Pancreas (tissue), 10 donors: ENCODE results near the gene C3orf38. TPM values are rescaled to one million over a fixed set of nuclear protein-coding genes. Genes with fewer than 3 reads are reported as not detected.

Experiments used
- ATAC-seq, 4 donors: fragments of 200-7000 bp; cut with Tn5 transposase; one replicate each; pipeline versions ENCODE4 v1.8.0 to v1.9.1; 2020; ENCODE audit warnings: mild to moderate bottlenecking in 4 of 4, moderate library complexity in 4 of 4
- DNase-seq, 6 donors: peaks; one replicate each; pipeline ENCODE4 v3.0.0-alpha.2; 2020
- FAIRE-seq: peaks from 2 replicates; lab custom pipeline; 2012; peaks lifted over from hg19 to GRCh38; lab: Jason Lieb, UNC
- H3K27ac ChIP-seq, 4 donors: fragments of 200-600 bp; sonication (generic); 1 replicate in 3 of 4; 2 replicates in 1 of 4; pipeline versions ENCODE4 v1.5.0 to v1.8.0; 2020
- H3K27me3 ChIP-seq, 4 donors: fragments of 200-600 bp; one replicate each; pipeline ENCODE4 v1.8.0; 2021
- H3K36me3 ChIP-seq, 3 donors: fragments of 200-600 bp; sonication (generic) in 1 of 3; one replicate each; pipeline versions ENCODE4 v1.5.0 to v1.8.0; 2020 to 2021
- H3K4me1 ChIP-seq, 3 donors: fragments of 200-600 bp; one replicate each; pipeline ENCODE4 v1.8.0; 2021
- H3K4me3 ChIP-seq, 4 donors: fragments of 200-600 bp; sonication (generic) in 2 of 4; one replicate each; pipeline versions ENCODE4 v1.5.0 to v1.8.0; 2020 to 2021
- H3K9me3 ChIP-seq, 4 donors: fragments of 200-600 bp; one replicate each; pipeline ENCODE4 v1.8.0; 2021
- CTCF ChIP-seq, 4 donors: fragments of 200-600 bp; sonication (generic) in 3 of 4; IDR thresholded peaks; one replicate each; pipeline versions ENCODE4 v1.5.0 to v1.8.0; 2021; ENCODE audit warnings: antibody characterized with exemption in 4 of 4
- WGBS, 2 donors: extraction: QIAGEN DNeasy Blood & Tissue Kit; methylation state at CpG; one replicate each; pipeline ENCODE4 v1.1.7; 2013; 5-methylcytosine and 5-hydroxymethylcytosine counted together
- intact Hi-C, 3 donors: fragments of 100-400 bp; cut with DNase I; formaldehyde crosslinking; loops; one replicate each; pipeline versions ENCODE4 v1.11.1 to v1.14.2; 2022
- polyA plus RNA-seq, 2 donors: library from polyadenylated mRNA; stranded (reverse); fragments of 200-250 nt; gene quantifications; one replicate each; pipeline ENCODE4 v1.2.3, GENCODE V29; 2013
- total RNA-seq, 6 donors: library from RNA; stranded (reverse); fragmentation: NEBNext Ultra II Directional in 4 of 6; extraction: Animal tissue kit (Norgen Biotek cat#: 25700) in 4 of 6; gene quantifications; one replicate each; pipeline versions ENCODE4 v1.2.1 to v1.2.4, GENCODE V29; 2021 to 2023
- donor health status: healthy with polysubstance abuse.
- donor health status: DM: no; HTN: no; CAD: no; lungs with moderate emphysema.
- donor health status: DM: no; HTN: no; CAD: no.
- donor health status: control.
- donor health status: control.
- donor health status: Bipolar disorder and iron deficiency.
- donor health status: DM: yes; HTN: yes; CAD: no.
- donor health status: DM: no; HTN: no; CAD: no.
- donor health status: DM: no; HTN: no; CAD: no.
- donor health status: DM: yes; HTN: yes; CAD: no.

C3orf38 gene
- 10 to 100 TPM in 2 of 6 donors, 1 to 10 TPM in 4; 6.6 to 11.6 (median 8.4) TPM for total RNA-seq
- polyA plus RNA-seq: 1 to 10 TPM; 2.7 to 4.3 TPM

DNA sequence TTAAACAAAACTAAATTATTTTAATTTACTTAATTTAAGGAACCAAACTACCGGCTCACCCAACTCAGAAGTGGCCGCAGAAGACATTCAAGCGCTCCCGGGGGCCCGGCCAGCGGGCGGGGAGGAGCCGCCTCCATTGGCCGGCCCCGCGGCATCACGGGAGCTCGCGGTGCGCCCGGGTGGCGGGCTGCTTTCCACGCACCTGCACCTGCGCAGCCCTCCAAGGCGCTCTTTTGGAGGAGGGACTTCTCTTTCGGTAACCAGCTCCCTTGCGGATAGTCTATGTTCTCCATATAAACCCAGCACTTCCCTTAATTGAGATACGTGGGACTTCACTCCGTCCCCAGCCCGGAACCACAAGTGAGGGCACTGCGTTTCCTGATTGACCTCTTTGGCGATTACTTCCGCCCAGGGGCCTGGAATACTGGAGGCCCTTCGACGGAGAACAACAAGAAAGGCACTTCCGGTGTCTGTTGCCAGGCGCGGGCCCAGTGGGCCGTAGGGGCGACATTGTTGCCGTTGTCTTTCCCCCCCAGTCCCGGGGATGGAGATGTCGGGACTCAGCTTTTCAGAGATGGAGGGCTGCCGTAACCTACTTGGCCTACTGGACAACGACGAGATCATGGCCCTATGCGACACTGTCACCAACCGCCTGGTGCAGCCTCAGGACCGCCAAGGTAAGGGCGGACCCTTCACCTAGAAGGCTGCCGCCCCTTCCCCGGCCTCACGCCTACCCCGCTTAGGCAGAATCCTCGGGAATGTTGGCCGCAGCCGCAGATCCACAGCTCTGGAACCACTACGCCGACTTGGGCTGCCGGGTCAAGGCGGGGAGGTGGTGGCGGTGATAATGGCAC is at the start of gene C3orf38:
TSS of gene C3orf38 (plus strand) at position 451 of the 854 bp plus-strand sequence. CDS start at position 545, 94 bp downstream.
- Histone ChIP-seq H3K27ac (peak within 1 kb of the TSS; percentile 81 to 97 (median 90)), H3K27me3 (no peaks in the 10 kb centered on the region), H3K9me3 (no peaks in the 10 kb centered on the region), H3K4me1 (peaks cover 3 to 17% (median 10%) of the 10 kb centered on the region in 3 donors), H3K4me3 (peak within 1 kb of the TSS; percentile 70 to 83 (median 74)), H3K36me3 (peaks cover 0 to 16% (median 0%) of the 10 kb centered on the region in 3 donors)
- FAIRE-seq: no peak
- DNase-seq: peak; percentile 81 to 90 (median 87)
- intact Hi-C loops: no loop called here
- ATAC-seq: peak; percentile 96 to 98 (median 98)
- no peak for TF ChIP-seq CTCF (IDR thresholded peaks at IDR 0.05)
- 0 to 1% methylated on average over 57 of the region's 57 CpGs for WGBS, 2 donors

DNA sequence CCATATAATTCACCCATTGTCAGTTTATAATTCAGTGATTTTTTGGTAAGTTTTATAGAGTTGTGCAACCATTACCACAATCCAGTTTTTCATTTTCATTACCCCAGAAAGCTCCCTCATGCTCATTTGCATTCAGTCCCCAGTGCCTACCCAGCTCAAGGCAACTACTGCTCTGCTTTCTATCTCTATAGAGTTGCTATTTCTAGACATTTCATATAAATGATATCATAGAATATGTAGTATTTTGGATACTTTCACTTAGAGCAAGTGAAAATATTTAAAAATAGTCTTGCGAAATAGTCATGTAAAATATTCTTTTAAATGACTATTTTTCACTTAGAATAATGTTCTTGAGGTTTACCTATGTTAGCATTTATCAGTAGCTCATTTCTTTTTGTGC is 48.6 kb upstream of the C3orf38 start:
- WGBS, 2 donors: 97 to 100% methylated on average over 1 of the region's 1 CpG
- TF ChIP-seq CTCF (IDR thresholded peaks at IDR 0.05): no peak
- intact Hi-C loops: no loop called here
- Histone ChIP-seq H3K27me3 (no peaks in the 10 kb centered on the region), H3K27ac (no peak overlapping the region), H3K4me3 (no peak overlapping the region), H3K4me1 (no peaks in the 10 kb centered on the region), H3K9me3 (no peaks in the 10 kb centered on the region), H3K36me3 (no peaks in the 10 kb centered on the region)
- DNase-seq (no peak), ATAC-seq (no peak), FAIRE-seq (no peak)

DNA sequence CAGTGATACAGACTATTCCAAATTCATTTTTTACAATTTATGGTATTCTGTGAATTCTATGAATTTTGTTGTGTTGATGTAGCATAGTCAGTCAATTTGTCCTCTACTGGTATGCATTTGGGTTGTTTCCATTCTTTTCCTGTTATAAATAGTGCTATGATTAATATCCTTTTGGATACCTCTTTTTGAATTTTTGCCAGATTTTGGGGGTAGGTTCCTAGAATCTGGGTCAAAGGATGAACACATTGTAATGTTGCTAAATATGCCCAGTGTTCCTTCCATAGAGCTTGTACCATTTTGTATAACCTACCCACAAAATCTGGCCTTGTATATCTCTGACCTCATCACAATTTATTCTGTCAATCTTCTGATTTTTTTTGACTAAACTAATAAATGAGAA is 44.4 kb upstream of the C3orf38 start:
- ATAC-seq (no peak), FAIRE-seq (no peak), DNase-seq (no peak)
- no peaks in the 10 kb centered on the region for H3K9me3 ChIP-seq
- no peaks in the 10 kb centered on the region for H3K4me1 ChIP-seq
- no peak for TF ChIP-seq CTCF (IDR thresholded peaks at IDR 0.05)
- H3K4me3 ChIP-seq: no peak overlapping the region
- H3K27me3 ChIP-seq: no peaks in the 10 kb centered on the region
- intact Hi-C loops: no loop called here
- no peaks in the 10 kb centered on the region for H3K36me3 ChIP-seq
- no peak overlapping the region for H3K27ac ChIP-seq

- no peak for TF ChIP-seq CTCF (IDR thresholded peaks at IDR 0.05)
- Histone ChIP-seq H3K9me3 (no peaks in the 10 kb centered on the region), H3K36me3 (no peaks in the 10 kb centered on the region), H3K4me1 (no peaks in the 10 kb centered on the region), H3K27ac (no peak overlapping the region), H3K27me3 (no peaks in the 10 kb centered on the region), H3K4me3 (no peak overlapping the region)
- WGBS, 2 donors: 83 to 84% methylated on average over 1 of the region's 1 CpG
- ATAC-seq (no peak), DNase-seq (no peak), FAIRE-seq (no peak)
- intact Hi-C loops: no loop called here
Observed at GRCh38 chr3:88112289-88112688, 37.5 kb upstream of the C3orf38 start.
